ENCODE measurements around the gene MACROD1.

MACROD1 gene

GRCh38 chr11:64018310-64018709, 147.6 kb downstream of the MACROD1 start:
- no peaks in the 10 kb centered on the region for H3K9me3 Mint-ChIP-seq
- H3K4me1 Mint-ChIP-seq, result no peaks in the 10 kb centered on the region
- no peak for ATAC-seq
- H3K27me3 Mint-ChIP-seq, result peaks cover 21% of the 10 kb centered on the region
- no peak overlapping the region for H3K4me3 Mint-ChIP-seq
- H3K27ac Mint-ChIP-seq, result no peak overlapping the region
- no peaks in the 10 kb centered on the region for H3K36me3 Mint-ChIP-seq

- Mint-ChIP-seq H3K9me3 (no peaks in the 10 kb centered on the region), H3K27ac (no peak overlapping the region)
These were observed 148.0 kb downstream of the MACROD1 start for GRCh38 chr11:64017945-64018224.

GRCh38 chr11:64015935-64016845, 149.7 kb downstream of the MACROD1 start:
- ATAC-seq, result no peak

More at GRCh38 chr11:64017945-64018224, 148.0 kb downstream of the MACROD1 start:
- Mint-ChIP-seq H3K4me1 (no peaks in the 10 kb centered on the region), H3K27me3 (peaks cover 21% of the 10 kb centered on the region), H3K36me3 (no peaks in the 10 kb centered on the region), H3K4me3 (no peak overlapping the region)
- no peak for ATAC-seq

GRCh38 chr11:64015510-64015909, 150.4 kb downstream of the MACROD1 start:
- H3K27ac Mint-ChIP-seq, result no peak overlapping the region
- H3K4me3 Mint-ChIP-seq, result no peak overlapping the region
- peaks cover 33% of the 10 kb centered on the region for H3K27me3 Mint-ChIP-seq
- no peak for ATAC-seq
- H3K36me3 Mint-ChIP-seq, result peaks cover 9% of the 10 kb centered on the region
- peaks cover 7% of the 10 kb centered on the region for H3K9me3 Mint-ChIP-seq
- no peaks in the 10 kb centered on the region for H3K4me1 Mint-ChIP-seq

More at GRCh38 chr11:64015935-64016845, 149.7 kb downstream of the MACROD1 start:
- Mint-ChIP-seq H3K4me1 (no peaks in the 10 kb centered on the region), H3K27ac (no peak overlapping the region), H3K9me3 (peaks cover under 1% of the 10 kb centered on the region), H3K4me3 (no peak overlapping the region), H3K36me3 (peaks cover 2% of the 10 kb centered on the region), H3K27me3 (peaks cover 26% of the 10 kb centered on the region)

- no peak overlapping the region for H3K27ac Mint-ChIP-seq
- H3K36me3 Mint-ChIP-seq, result peaks cover 16% of the 10 kb centered on the region
These were observed 151.6 kb downstream of the MACROD1 start for GRCh38 chr11:64014356-64014755.

GRCh38 chr11:64013141-64013896, 152.6 kb downstream of the MACROD1 start:
- H3K27ac Mint-ChIP-seq, result no peak overlapping the region
- peaks cover 50% of the 10 kb centered on the region for H3K27me3 Mint-ChIP-seq
- peaks cover under 1% of the 10 kb centered on the region for H3K4me1 Mint-ChIP-seq
- no peak overlapping the region for H3K4me3 Mint-ChIP-seq
- no peak for ATAC-seq
- peaks cover 16% of the 10 kb centered on the region for H3K36me3 Mint-ChIP-seq
- H3K9me3 Mint-ChIP-seq, result peaks cover 14% of the 10 kb centered on the region

More at GRCh38 chr11:64014356-64014755, 151.6 kb downstream of the MACROD1 start:
- no peaks in the 10 kb centered on the region for H3K4me1 Mint-ChIP-seq
- H3K4me3 Mint-ChIP-seq, result no peak overlapping the region
- H3K9me3 Mint-ChIP-seq, result peaks cover 14% of the 10 kb centered on the region
- peaks cover 41% of the 10 kb centered on the region for H3K27me3 Mint-ChIP-seq
- ATAC-seq, result no peak

GRCh38 chr11:64011371-64011770, 154.5 kb downstream of the MACROD1 start:
- Mint-ChIP-seq H3K36me3 (peaks cover 16% of the 10 kb centered on the region), H3K27ac (no peak overlapping the region), H3K4me3 (no peak overlapping the region), H3K4me1 (peaks cover 20% of the 10 kb centered on the region), H3K27me3 (peaks cover 60% of the 10 kb centered on the region), H3K9me3 (peaks cover 14% of the 10 kb centered on the region)
- ATAC-seq, result no peak

GRCh38 chr11:64010783-64011182, 155.1 kb downstream of the MACROD1 start:
- peaks cover 21% of the 10 kb centered on the region for H3K4me1 Mint-ChIP-seq
- H3K9me3 Mint-ChIP-seq, result peaks cover 14% of the 10 kb centered on the region
- no peak overlapping the region for H3K4me3 Mint-ChIP-seq
- no peak for ATAC-seq
- no peak overlapping the region for H3K27ac Mint-ChIP-seq
- peaks cover 16% of the 10 kb centered on the region for H3K36me3 Mint-ChIP-seq
- H3K27me3 Mint-ChIP-seq, result peaks cover 66% of the 10 kb centered on the region

GRCh38 chr11:64009710-64010109, 156.2 kb downstream of the MACROD1 start:
- Mint-ChIP-seq H3K27ac (no peak overlapping the region), H3K36me3 (peaks cover 16% of the 10 kb centered on the region), H3K4me1 (peaks cover 21% of the 10 kb centered on the region), H3K27me3 (peaks cover 63% of the 10 kb centered on the region), H3K9me3 (peaks cover 14% of the 10 kb centered on the region), H3K4me3 (no peak overlapping the region)
- ATAC-seq, result no peak

- no peak overlapping the region for H3K27ac Mint-ChIP-seq
- H3K27me3 Mint-ChIP-seq, result peaks cover 61% of the 10 kb centered on the region
- H3K36me3 Mint-ChIP-seq, result peaks cover 16% of the 10 kb centered on the region
- no peak overlapping the region for H3K4me3 Mint-ChIP-seq
- H3K9me3 Mint-ChIP-seq, result peaks cover 14% of the 10 kb centered on the region
- no peak for ATAC-seq
- H3K4me1 Mint-ChIP-seq, result peaks cover 21% of the 10 kb centered on the region
These were observed 156.8 kb downstream of the MACROD1 start for GRCh38 chr11:64008914-64009633.

GRCh38 chr11:64008283-64008913, 157.5 kb downstream of the MACROD1 start:
- Mint-ChIP-seq H3K27ac (no peak overlapping the region), H3K27me3 (peaks cover 61% of the 10 kb centered on the region), H3K9me3 (peaks cover 14% of the 10 kb centered on the region), H3K4me3 (peak overlapping the region; percentile 73), H3K4me1 (peaks cover 21% of the 10 kb centered on the region), H3K36me3 (peaks cover 16% of the 10 kb centered on the region)
- no peak for ATAC-seq

GRCh38 chr11:64007629-64008282, 158.2 kb downstream of the MACROD1 start:
- H3K9me3 Mint-ChIP-seq, result peaks cover 14% of the 10 kb centered on the region
- H3K4me1 Mint-ChIP-seq, result peaks cover 21% of the 10 kb centered on the region
- peak; percentile 64 for ATAC-seq
- H3K27ac Mint-ChIP-seq, result peak overlapping the region; percentile 53
- peak overlapping the region; percentile 73 for H3K4me3 Mint-ChIP-seq
- peaks cover 61% of the 10 kb centered on the region for H3K27me3 Mint-ChIP-seq
- H3K36me3 Mint-ChIP-seq, result peaks cover 16% of the 10 kb centered on the region

GRCh38 chr11:64007160-64007628, 158.7 kb downstream of the MACROD1 start:
- H3K27ac Mint-ChIP-seq, result peak overlapping the region; percentile 53
- ATAC-seq, result no peak
- H3K4me3 Mint-ChIP-seq, result peak overlapping the region; percentile 73
- peaks cover 14% of the 10 kb centered on the region for H3K9me3 Mint-ChIP-seq
- peaks cover 16% of the 10 kb centered on the region for H3K36me3 Mint-ChIP-seq
- H3K27me3 Mint-ChIP-seq, result peaks cover 61% of the 10 kb centered on the region
- peaks cover 21% of the 10 kb centered on the region for H3K4me1 Mint-ChIP-seq

GRCh38 chr11:64006398-64006797, 159.5 kb downstream of the MACROD1 start:
- H3K27me3 Mint-ChIP-seq, result peaks cover 58% of the 10 kb centered on the region
- no peak overlapping the region for H3K4me3 Mint-ChIP-seq
- H3K36me3 Mint-ChIP-seq, result peaks cover 16% of the 10 kb centered on the region
- peaks cover 21% of the 10 kb centered on the region for H3K4me1 Mint-ChIP-seq
- no peak overlapping the region for H3K27ac Mint-ChIP-seq
- H3K9me3 Mint-ChIP-seq, result peaks cover 14% of the 10 kb centered on the region
- no peak for ATAC-seq

Measured in stimulated activated memory B cell treated with anti-CD40 and anti-IgM and Interleukin-4, amounts not matched to agents 10 μg/mL and 1 μg/mL and 100 μg/mL, for 72 hours (primary cell).